HepG2 (cell line): ENCODE data around the gene DPY19L3. TPM values are rescaled to one million over a fixed set of nuclear protein-coding genes. Genes with fewer than 3 reads are reported as not detected.
A peak's percentile ranks its signal among the peaks of the same experiment; 100 is the strongest.

Source experiments
- ATAC-seq: fragments of 200-7000 bp; cut with Tn5 transposase; 3 replicates; pipeline ENCODE4 v1.9.1; 2020; ENCODE audit warnings: mild to moderate bottlenecking, moderate library complexity
- Bru-seq: library from RNA; stranded (reverse); fragments of 400-500 nt; gene quantifications from one replicate; lab custom pipeline; 2021; lab: Mats Ljungman, UMichigan
- BruChase-seq, 2 experiments: library from RNA; stranded (reverse); fragments of 400-500 nt; gene quantifications; one replicate each; lab custom pipeline; 2021; lab: Mats Ljungman, UMichigan
- BruUV-seq: library from RNA; stranded (reverse); fragments of 400-500 nt; replicated peaks from 2 replicates; lab custom pipeline; 2021; lab: Mats Ljungman, UMichigan
- CTCF ChIA-PET: fragments of 300-600 bp; formaldehyde crosslinking; extraction: SDS; loops from one replicate; lab custom pipeline; 2021; ENCODE audit warnings: low total read pairs, inconsistent platforms, low intra/inter-chr PET ratio; lab: Yijun Ruan, JAX
- POLR2A ChIA-PET: fragments of 350-600 bp; sonication (Branson Sonifier 250); formaldehyde crosslinking; loops from one replicate; lab custom pipeline; 2020; ENCODE audit warnings: antibody characterized with exemption, inconsistent platforms; lab: Yijun Ruan, JAX
- DNase-seq: peaks from one replicate; pipeline ENCODE4 v3.0.0-alpha.2; 2015; ENCODE audit warnings: low spot score
- FAIRE-seq: peaks from 3 replicates; lab custom pipeline; 2011; peaks lifted over from hg19 to GRCh38; lab: Jason Lieb, UNC
- H2AFZ ChIP-seq: one replicate; pipeline ENCODE4 v1.6.1; 2011; ENCODE audit warnings: low read length, inconsistent platforms
- H3K27ac ChIP-seq: fragments of 300-600 bp; 3 replicates; pipeline ENCODE4 v1.8.0; 2011; ENCODE audit warnings: mixed run types, mild to moderate bottlenecking, mixed read lengths, low read length, inconsistent platforms; ENCODE audit not compliant: insufficient read depth; ENCODE audit errors: extremely low read length
- H3K27me3 ChIP-seq, 2 experiments: fragments of 200-600 bp in 1 of 2; 2 replicates in 1 of 2; 3 replicates in 1 of 2; pipeline versions ENCODE4 v1.6.0 to v1.8.0; 2011; ENCODE audit warnings: low read length in 2 of 2, mild to moderate bottlenecking in 2 of 2, moderate library complexity in 2 of 2, inconsistent platforms in 1 of 2; ENCODE audit not compliant: insufficient read depth in 2 of 2, control insufficient read depth in 1 of 2
- H3K36me3 ChIP-seq, 2 experiments: fragments of 200-600 bp in 1 of 2; replicated peaks in 1 of 2; 2 replicates in 1 of 2; 3 replicates in 1 of 2; pipeline versions ENCODE4 v1.5.1 to v1.8.0; 2011; ENCODE audit warnings: low read length in 2 of 2, inconsistent platforms in 1 of 2; ENCODE audit not compliant: insufficient read depth in 2 of 2, control insufficient read depth in 1 of 2
- H3K4me1 ChIP-seq: 2 replicates; pipeline ENCODE4 v1.5.1; 2012; ENCODE audit warnings: low read length, inconsistent platforms; ENCODE audit not compliant: insufficient read depth
- H3K4me2 ChIP-seq: 2 replicates; pipeline ENCODE4 v1.6.0; 2011; ENCODE audit warnings: low read depth, low read length, inconsistent platforms
- H3K4me3 ChIP-seq, 3 experiments: fragments of 200-600 bp in 1 of 3; sonication (generic), shearing (Covaris generic) in 1 of 3; replicated peaks in 1 of 3; 2 replicates each; pipeline ENCODE4 v1.5.1; 2011 to 2016; ENCODE audit warnings: low read length in 3 of 3, inconsistent platforms in 2 of 3, low read depth in 2 of 3, mild to moderate bottlenecking in 2 of 3, control low read depth in 1 of 3, mixed read lengths in 1 of 3; ENCODE audit not compliant: insufficient read depth in 1 of 3
- H3K79me2 ChIP-seq: one replicate; pipeline ENCODE4 v1.6.1; 2011; ENCODE audit warnings: low read length, inconsistent platforms; ENCODE audit not compliant: insufficient read depth
- H3K9ac ChIP-seq: 2 replicates; pipeline ENCODE4 v1.6.0; 2011; ENCODE audit warnings: mild to moderate bottlenecking, low read depth, low read length, inconsistent platforms; ENCODE audit not compliant: insufficient read depth
- H3K9me3 ChIP-seq: 2 replicates; pipeline ENCODE4 v1.5.1; 2012; ENCODE audit warnings: mild to moderate bottlenecking, low read length
- H4K20me1 ChIP-seq: 2 replicates; pipeline ENCODE4 v1.6.0; 2011; ENCODE audit warnings: inconsistent platforms, mild to moderate bottlenecking, low read length, moderate library complexity; ENCODE audit not compliant: insufficient read depth
- MIER3 ChIP-seq: IDR thresholded peaks from 2 replicates; pipeline ENCODE4 v1.6.1; 2016; ENCODE audit warnings: missing compliant biosample characterization, borderline replicate concordance
- ZNF746 ChIP-seq: sonication (generic); formaldehyde crosslinking; IDR thresholded peaks from 2 replicates; pipeline ENCODE4 v1.8.0; 2022; ENCODE audit warnings: mild to moderate bottlenecking, missing genetic modification reagents
- WGBS: methylation state at CpG from one replicate; pipeline ENCODE4 v1.1.6; 2017; ENCODE audit warnings: low lambda C conversion rate; 5-methylcytosine and 5-hydroxymethylcytosine counted together
- in situ Hi-C: cut with HindIII; loops from 2 replicates; pipeline ENCODE4 v1.10.0; 2017; ENCODE audit warnings: low pct_unique_long_range_greater_than_20kb; ENCODE audit not compliant: extremely low pct_ligation_motif_present
- intact Hi-C: fragments of 100-400 bp; cut with micrococcal nuclease; formaldehyde crosslinking; loops from one replicate; pipeline ENCODE4 v1.10.0; 2022; ENCODE audit not compliant: unreplicated experiment
- long read RNA-seq, 2 experiments: library from RNA in 1 of 2; library from polyadenylated mRNA in 1 of 2; stranded (forward) in 1 of 2; unstranded in 1 of 2; transcript quantifications; one replicate each; pipeline ENCODE4 v2.0.0, GENCODE V29; 2019 to 2022
- polyA minus RNA-seq, 3 experiments: library from RNA; depleted of rRNA, polyadenylated mRNA; stranded (reverse); fragments of >200 nt; gene quantifications; 2 replicates each; pipeline ENCODE4 v1.2.3, GENCODE V29; 2011; ENCODE audit warnings: low replicate concordance in 1 of 3
- polyA plus RNA-seq, 8 experiments: library from polyadenylated mRNA; depleted of rRNA in 3 of 8; stranded (reverse) in 7 of 8; unstranded in 1 of 8; fragments of >200 nt; fragmentation: Illumina TruSeq in 4 of 8; extraction: Trizol in 4 of 8; gene quantifications; 2 replicates each; pipeline versions ENCODE4 v1.2.1 to v1.2.3, GENCODE V29; 2011 to 2016; ENCODE audit warnings: low read depth in 4 of 8, missing spikeins in 1 of 8, mixed read lengths in 1 of 8; ENCODE audit not compliant: insufficient read depth in 1 of 8
- total RNA-seq, 5 experiments: library from RNA; depleted of rRNA; stranded (reverse); fragments of >200 nt; fragmentation: Illumina TruSeq; extraction: Trizol; gene quantifications; 2 replicates each; pipeline ENCODE4 v1.2.3, GENCODE V29; 2016; ENCODE audit warnings: low read depth in 1 of 5
- TF ChIP-seq, protein P1 (sequence below): sonication (generic); formaldehyde crosslinking; IDR thresholded peaks from 2 replicates; pipeline ENCODE4 v1.5.0; 2020; ENCODE audit warnings: mild to moderate bottlenecking, missing genetic modification reagents, borderline replicate concordance

DPY19L3 gene, protein sequence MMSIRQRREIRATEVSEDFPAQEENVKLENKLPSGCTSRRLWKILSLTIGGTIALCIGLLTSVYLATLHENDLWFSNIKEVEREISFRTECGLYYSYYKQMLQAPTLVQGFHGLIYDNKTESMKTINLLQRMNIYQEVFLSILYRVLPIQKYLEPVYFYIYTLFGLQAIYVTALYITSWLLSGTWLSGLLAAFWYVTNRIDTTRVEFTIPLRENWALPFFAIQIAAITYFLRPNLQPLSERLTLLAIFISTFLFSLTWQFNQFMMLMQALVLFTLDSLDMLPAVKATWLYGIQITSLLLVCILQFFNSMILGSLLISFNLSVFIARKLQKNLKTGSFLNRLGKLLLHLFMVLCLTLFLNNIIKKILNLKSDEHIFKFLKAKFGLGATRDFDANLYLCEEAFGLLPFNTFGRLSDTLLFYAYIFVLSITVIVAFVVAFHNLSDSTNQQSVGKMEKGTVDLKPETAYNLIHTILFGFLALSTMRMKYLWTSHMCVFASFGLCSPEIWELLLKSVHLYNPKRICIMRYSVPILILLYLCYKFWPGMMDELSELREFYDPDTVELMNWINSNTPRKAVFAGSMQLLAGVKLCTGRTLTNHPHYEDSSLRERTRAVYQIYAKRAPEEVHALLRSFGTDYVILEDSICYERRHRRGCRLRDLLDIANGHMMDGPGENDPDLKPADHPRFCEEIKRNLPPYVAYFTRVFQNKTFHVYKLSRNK
- total RNA-seq (2016; rRNA removed; fragmentation: Illumina TruSeq; extraction: Trizol) (9.8 and 25.2 TPM in 2 replicates), polyA plus RNA-seq (2011; rRNA removed) (21.6 and 22.9 TPM in 2 replicates), polyA minus RNA-seq (2011; rRNA and poly(A)+ RNA removed; ENCODE audit: low replicate concordance) (25.0 and 30.6 TPM in 2 replicates), Bru-seq, nascent RNA (percentile 81 among the genes with signal in this experiment), BruChase-seq, experiment 1, labeled RNA remaining after a 6-hour chase (percentile 79 among the genes with signal in this experiment), BruChase-seq, experiment 2, labeled RNA remaining after a 2-hour chase (percentile 82 among the genes with signal in this experiment)
- 1.6 and 2.4 TPM in 2 replicates for total RNA-seq (2016; cell fraction: cytosol; rRNA removed; fragmentation: Illumina TruSeq; extraction: Trizol; ENCODE audit: low read depth)
- 11.2 and 21.8 TPM in 2 replicates for total RNA-seq (2016; cell fraction: insoluble cytoplasmic fraction; rRNA removed; fragmentation: Illumina TruSeq; extraction: Trizol)
- total RNA-seq (2016; cell fraction: membrane; rRNA removed; fragmentation: Illumina TruSeq; extraction: Trizol) = 5.2 and 5.7 TPM in 2 replicates
- 53.6 and 61.6 TPM in 2 replicates for total RNA-seq (2016; cell fraction: nucleus; rRNA removed; fragmentation: Illumina TruSeq; extraction: Trizol)
- 14.4 and 15.5 TPM in 2 replicates for polyA plus RNA-seq (2011; cell fraction: cytosol; rRNA removed)
- polyA plus RNA-seq (2011; cell fraction: nucleus; rRNA removed) = 117 and 122 TPM in 2 replicates
- 15.6 and 16.7 TPM in 2 replicates for polyA plus RNA-seq (2012)
- 0.78 and 0.86 TPM in 2 replicates for polyA plus RNA-seq (2016; cell fraction: cytosol; fragmentation: Illumina TruSeq; extraction: Trizol; ENCODE audit: low read depth)
- polyA plus RNA-seq (2016; cell fraction: insoluble cytoplasmic fraction; fragmentation: Illumina TruSeq; extraction: Trizol; ENCODE audit: low read depth) = 7.6 and 8.8 TPM in 2 replicates
- 3.2 and 3.3 TPM in 2 replicates for polyA plus RNA-seq (2016; cell fraction: membrane; fragmentation: Illumina TruSeq; extraction: Trizol; ENCODE audit: low read depth)
- polyA plus RNA-seq (2016; cell fraction: nucleus; fragmentation: Illumina TruSeq; extraction: Trizol; ENCODE audit: insufficient read depth, low read depth) = 60.1 and 76.3 TPM in 2 replicates
- 22.8 and 24.8 TPM in 2 replicates for polyA minus RNA-seq (2011; cell fraction: cytosol; rRNA and poly(A)+ RNA removed)
- 128 and 146 TPM in 2 replicates for polyA minus RNA-seq (2011; cell fraction: nucleus; rRNA and poly(A)+ RNA removed)
- long read RNA-seq, experiment 1, partial matches to known transcripts = 1 of 4 reads
- long read RNA-seq, experiment 1, other reads (novel, unspliced or antisense) = 3 of 4 reads
- long read RNA-seq, experiment 2, partial matches to known transcripts = 2 of 13 reads
- long read RNA-seq, experiment 2, other reads (novel, unspliced or antisense) = 11 of 13 reads

DNA sequence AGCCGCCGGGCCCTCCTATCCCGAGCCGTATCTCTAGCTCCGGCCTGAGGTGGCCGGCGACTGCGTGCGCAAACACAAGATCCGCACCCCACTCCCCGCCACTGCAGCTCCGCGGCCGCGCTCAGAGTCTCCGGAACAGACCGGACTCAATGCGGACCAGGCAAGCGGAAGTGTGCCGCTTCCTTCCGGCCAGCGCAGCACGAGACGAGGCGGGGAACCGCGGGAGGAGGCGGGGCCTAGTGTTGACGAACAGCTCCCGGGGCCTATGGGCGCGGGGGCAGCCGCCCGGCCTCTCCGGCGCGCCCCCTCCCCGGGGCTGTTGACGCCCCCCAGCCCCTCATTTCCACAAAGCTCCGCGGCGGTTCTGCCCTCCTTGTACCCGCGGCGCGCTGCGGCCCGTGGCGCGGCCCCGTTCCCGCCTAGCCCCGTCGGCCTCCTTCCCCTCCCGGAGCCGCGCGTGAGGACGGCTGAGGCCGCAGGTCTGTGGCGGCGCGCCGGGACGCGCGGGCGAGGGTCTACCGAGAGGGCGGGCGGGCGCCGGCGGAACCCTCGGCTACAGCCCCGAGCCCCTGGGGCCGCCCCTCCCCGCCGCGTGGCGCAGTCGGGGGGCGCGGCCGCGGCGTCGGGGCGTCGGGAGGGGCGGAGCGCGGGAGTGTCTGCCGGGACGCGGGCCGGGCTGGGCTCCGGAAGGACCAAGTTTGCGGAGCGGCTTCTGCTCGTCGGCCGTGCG is at the start of gene DPY19L3:
Gene DPY19L3 (plus strand): TSS at position 340 of the 730 bp plus-strand sequence. CDS start 2,484 bp downstream, outside the sequence.
- no TSS peak for BruUV-seq
- Histone ChIP-seq H3K36me3 (peaks cover 6 to 24% of the 10 kb centered on the region in 2 experiments), H4K20me1 (no peaks in the 10 kb centered on the region), H3K79me2 (peaks cover 24% of the 10 kb centered on the region), H2AFZ (no peak within 1 kb of the TSS), H3K4me3 (peak within 1 kb of the TSS; percentile 82 to 95 (median 90)), H3K9ac (peak within 1 kb of the TSS; percentile 98), H3K9me3 (no peaks in the 10 kb centered on the region), H3K4me1 (peaks cover 37% of the 10 kb centered on the region), H3K27me3 (no peaks in the 10 kb centered on the region; a peak in 1 of 5 replicates), H3K4me2 (peak within 1 kb of the TSS; percentile 87), H3K27ac (peak within 1 kb of the TSS; percentile 95)
- CTCF ChIA-PET = no interaction called here
- intact Hi-C loops = loop anchor here (5.0 kb wide), 1 partner anchor 33 kb away; no protein-coding TSS in a partner anchor
- in situ Hi-C loops = loop anchor here (5.0 kb wide), 1 partner anchor 177 kb away; the partner anchor contains the start of gene PDCD5
- FAIRE-seq = peak; percentile 68
- peak; percentile 88 for DNase-seq
- POLR2A ChIA-PET = interaction anchor here (0.7 to 2.0 kb wide), 18 partner anchors 8 to 1116 kb away, joined by 3 to 26 read pairs (median 4); partner anchors contain the start of genes ANKRD27, PDCD5, RGS9BP and ZNF507
- no CpG with 5 or more reads among the region's 104 CpGs for WGBS
- peak; percentile 96 for ATAC-seq
- TF ChIP-seq ZNF746 (CRISPR knock-in tag) (no peak; the same call in 1 of the 2 replicates), MIER3 (CRISPR knock-in tag) (peak; percentile 83)
- TF ChIP-seq, protein P1, sequence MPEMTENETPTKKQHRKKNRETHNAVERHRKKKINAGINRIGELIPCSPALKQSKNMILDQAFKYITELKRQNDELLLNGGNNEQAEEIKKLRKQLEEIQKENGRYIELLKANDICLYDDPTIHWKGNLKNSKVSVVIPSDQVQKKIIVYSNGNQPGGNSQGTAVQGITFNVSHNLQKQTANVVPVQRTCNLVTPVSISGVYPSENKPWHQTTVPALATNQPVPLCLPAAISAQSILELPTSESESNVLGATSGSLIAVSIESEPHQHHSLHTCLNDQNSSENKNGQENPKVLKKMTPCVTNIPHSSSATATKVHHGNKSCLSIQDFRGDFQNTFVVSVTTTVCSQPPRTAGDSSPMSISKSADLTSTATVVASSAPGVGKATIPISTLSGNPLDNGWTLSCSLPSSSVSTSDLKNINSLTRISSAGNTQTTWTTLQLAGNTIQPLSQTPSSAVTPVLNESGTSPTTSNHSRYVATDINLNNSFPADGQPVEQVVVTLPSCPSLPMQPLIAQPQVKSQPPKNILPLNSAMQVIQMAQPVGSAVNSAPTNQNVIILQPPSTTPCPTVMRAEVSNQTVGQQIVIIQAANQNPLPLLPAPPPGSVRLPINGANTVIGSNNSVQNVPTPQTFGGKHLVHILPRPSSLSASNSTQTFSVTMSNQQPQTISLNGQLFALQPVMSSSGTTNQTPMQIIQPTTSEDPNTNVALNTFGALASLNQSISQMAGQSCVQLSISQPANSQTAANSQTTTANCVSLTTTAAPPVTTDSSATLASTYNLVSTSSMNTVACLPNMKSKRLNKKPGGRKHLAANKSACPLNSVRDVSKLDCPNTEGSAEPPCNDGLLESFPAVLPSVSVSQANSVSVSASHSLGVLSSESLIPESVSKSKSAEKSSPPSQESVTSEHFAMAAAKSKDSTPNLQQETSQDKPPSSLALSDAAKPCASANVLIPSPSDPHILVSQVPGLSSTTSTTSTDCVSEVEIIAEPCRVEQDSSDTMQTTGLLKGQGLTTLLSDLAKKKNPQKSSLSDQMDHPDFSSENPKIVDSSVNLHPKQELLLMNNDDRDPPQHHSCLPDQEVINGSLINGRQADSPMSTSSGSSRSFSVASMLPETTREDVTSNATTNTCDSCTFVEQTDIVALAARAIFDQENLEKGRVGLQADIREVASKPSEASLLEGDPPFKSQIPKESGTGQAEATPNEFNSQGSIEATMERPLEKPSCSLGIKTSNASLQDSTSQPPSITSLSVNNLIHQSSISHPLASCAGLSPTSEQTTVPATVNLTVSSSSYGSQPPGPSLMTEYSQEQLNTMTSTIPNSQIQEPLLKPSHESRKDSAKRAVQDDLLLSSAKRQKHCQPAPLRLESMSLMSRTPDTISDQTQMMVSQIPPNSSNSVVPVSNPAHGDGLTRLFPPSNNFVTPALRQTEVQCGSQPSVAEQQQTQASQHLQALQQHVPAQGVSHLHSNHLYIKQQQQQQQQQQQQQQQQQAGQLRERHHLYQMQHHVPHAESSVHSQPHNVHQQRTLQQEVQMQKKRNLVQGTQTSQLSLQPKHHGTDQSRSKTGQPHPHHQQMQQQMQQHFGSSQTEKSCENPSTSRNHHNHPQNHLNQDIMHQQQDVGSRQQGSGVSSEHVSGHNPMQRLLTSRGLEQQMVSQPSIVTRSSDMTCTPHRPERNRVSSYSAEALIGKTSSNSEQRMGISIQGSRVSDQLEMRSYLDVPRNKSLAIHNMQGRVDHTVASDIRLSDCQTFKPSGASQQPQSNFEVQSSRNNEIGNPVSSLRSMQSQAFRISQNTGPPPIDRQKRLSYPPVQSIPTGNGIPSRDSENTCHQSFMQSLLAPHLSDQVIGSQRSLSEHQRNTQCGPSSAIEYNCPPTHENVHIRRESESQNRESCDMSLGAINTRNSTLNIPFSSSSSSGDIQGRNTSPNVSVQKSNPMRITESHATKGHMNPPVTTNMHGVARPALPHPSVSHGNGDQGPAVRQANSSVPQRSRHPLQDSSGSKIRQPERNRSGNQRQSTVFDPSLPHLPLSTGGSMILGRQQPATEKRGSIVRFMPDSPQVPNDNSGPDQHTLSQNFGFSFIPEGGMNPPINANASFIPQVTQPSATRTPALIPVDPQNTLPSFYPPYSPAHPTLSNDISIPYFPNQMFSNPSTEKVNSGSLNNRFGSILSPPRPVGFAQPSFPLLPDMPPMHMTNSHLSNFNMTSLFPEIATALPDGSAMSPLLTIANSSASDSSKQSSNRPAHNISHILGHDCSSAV = no peak
